Measurements from ENCODE around the gene ARHGAP6.

DNA sequence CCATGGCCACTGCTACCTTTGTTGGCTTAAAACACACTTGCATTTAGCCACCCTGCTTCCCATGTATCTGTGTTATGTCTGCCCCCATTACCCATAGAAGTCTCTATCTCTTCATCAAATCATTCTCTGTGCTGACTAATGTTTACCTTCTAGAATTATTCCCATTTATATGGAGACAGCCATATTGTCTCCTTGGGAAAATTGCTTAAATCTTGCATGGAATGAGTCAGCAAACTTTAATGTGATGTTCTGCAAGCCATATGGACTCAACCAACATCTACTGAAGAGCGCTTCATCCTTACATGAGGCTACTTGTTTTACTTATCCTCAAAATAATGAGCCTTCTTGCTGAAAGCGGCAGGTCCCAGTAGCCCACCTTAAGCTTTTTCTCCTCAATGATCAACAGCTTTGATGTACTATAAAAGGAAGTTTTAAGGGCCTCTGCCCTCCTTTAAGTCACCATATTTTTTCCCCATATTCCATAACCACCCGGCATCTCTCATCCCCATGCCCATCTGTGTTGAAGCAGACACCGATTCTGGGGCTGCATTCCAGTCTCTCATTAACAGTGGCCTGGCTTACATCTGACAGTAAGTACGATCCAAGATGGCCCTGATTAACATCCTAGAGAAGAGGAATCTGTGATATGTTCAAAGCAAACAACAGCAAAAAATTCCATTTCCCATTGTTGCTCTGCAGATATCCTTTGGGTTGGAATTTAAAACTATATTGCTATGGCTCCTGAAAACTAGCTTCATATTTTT, 130.4 kb downstream of the ARHGAP6 start:
- TF ChIP-seq, protein P1, sequence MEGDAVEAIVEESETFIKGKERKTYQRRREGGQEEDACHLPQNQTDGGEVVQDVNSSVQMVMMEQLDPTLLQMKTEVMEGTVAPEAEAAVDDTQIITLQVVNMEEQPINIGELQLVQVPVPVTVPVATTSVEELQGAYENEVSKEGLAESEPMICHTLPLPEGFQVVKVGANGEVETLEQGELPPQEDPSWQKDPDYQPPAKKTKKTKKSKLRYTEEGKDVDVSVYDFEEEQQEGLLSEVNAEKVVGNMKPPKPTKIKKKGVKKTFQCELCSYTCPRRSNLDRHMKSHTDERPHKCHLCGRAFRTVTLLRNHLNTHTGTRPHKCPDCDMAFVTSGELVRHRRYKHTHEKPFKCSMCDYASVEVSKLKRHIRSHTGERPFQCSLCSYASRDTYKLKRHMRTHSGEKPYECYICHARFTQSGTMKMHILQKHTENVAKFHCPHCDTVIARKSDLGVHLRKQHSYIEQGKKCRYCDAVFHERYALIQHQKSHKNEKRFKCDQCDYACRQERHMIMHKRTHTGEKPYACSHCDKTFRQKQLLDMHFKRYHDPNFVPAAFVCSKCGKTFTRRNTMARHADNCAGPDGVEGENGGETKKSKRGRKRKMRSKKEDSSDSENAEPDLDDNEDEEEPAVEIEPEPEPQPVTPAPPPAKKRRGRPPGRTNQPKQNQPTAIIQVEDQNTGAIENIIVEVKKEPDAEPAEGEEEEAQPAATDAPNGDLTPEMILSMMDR (IDR thresholded peaks at IDR 0.05 in 2 of 3, conservative IDR thresholded peaks at IDR 0.05 in 1 of 3; ENCODE audit: borderline replicate concordance in 1 of 3, insufficient read depth in 1 of 3, low read depth in 2 of 3, low read length in 2 of 3), result no peak
- TF ChIP-seq POLR2A (IDR thresholded peaks at IDR 0.05; ENCODE audit: borderline replicate concordance, extremely low read depth, insufficient read depth, insufficient read length) (no peak), POLR2AphosphoS5 (IDR thresholded peaks at IDR 0.05; ENCODE audit: low read depth, low read length) (no peak), EGR1 (IDR thresholded peaks at IDR 0.05; ENCODE audit: low read depth) (no peak), YY1 (IDR thresholded peaks at IDR 0.05; ENCODE audit: extremely low read depth, insufficient replicate concordance, low read depth, low read length) (no peak), ELF1 (IDR thresholded peaks at IDR 0.05; ENCODE audit: borderline replicate concordance, low read depth) (no peak), REST (IDR thresholded peaks at IDR 0.05; ENCODE audit: low read depth) (no peak), EZH2phosphoT487 (IDR thresholded peaks at IDR 0.05; ENCODE audit: borderline replicate concordance) (no peak), SIN3A (IDR thresholded peaks at IDR 0.05; ENCODE audit: low read depth) (no peak)
- TF ChIP-seq, protein P2, sequence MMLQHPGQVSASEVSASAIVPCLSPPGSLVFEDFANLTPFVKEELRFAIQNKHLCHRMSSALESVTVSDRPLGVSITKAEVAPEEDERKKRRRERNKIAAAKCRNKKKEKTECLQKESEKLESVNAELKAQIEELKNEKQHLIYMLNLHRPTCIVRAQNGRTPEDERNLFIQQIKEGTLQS (IDR thresholded peaks at IDR 0.05), result no peak

All from HCT116 (cell line).